Ovary (tissue), 3 donors: ENCODE measurements around the gene RADIL.

Source experiments
- EP300 ChIP-seq: sonication (generic); formaldehyde crosslinking; IDR thresholded peaks from one replicate; pipeline ENCODE4 v1.6.1; 2017; ENCODE audit warnings: antibody characterized with exemption
- POLR2A ChIP-seq: fragments of 450-650 bp; IDR thresholded peaks from one replicate; pipeline ENCODE4 v1.6.1; 2017; ENCODE audit warnings: antibody characterized with exemption, mild to moderate bottlenecking, moderate library complexity
- TF ChIP-seq, protein P1 (sequence below), 3 donors: fragments of 450-650 bp in 2 of 3; fragments of 200-600 bp in 1 of 3; IDR thresholded peaks; one replicate each; pipeline versions ENCODE4 v1.5.1 to v1.8.0; 2016 to 2022; ENCODE audit warnings: antibody characterized with exemption in 3 of 3, mild to moderate bottlenecking in 1 of 3
- donor health status: DM: no; HTN: no; CAD: no.

GRCh38 chr7:4809666-4810065 lies 73.8 kb downstream of the RADIL start:
- TF ChIP-seq, protein P1, sequence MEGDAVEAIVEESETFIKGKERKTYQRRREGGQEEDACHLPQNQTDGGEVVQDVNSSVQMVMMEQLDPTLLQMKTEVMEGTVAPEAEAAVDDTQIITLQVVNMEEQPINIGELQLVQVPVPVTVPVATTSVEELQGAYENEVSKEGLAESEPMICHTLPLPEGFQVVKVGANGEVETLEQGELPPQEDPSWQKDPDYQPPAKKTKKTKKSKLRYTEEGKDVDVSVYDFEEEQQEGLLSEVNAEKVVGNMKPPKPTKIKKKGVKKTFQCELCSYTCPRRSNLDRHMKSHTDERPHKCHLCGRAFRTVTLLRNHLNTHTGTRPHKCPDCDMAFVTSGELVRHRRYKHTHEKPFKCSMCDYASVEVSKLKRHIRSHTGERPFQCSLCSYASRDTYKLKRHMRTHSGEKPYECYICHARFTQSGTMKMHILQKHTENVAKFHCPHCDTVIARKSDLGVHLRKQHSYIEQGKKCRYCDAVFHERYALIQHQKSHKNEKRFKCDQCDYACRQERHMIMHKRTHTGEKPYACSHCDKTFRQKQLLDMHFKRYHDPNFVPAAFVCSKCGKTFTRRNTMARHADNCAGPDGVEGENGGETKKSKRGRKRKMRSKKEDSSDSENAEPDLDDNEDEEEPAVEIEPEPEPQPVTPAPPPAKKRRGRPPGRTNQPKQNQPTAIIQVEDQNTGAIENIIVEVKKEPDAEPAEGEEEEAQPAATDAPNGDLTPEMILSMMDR (IDR thresholded peaks at IDR 0.05), result no peak
- TF ChIP-seq POLR2A, result no peak
- no peak for TF ChIP-seq EP300
